ENCODE data around the gene PIN4.

GRCh38 chrX:72180539-72180938 is 1.0 kb upstream of the PIN4 start:
- TF ChIP-seq CTCF (IDR thresholded peaks at IDR 0.05) (no peak), POLR2A (IDR thresholded peaks at IDR 0.05) (no peak)

Data from body of pancreas (tissue), 4 donors.